HAP-1 (cell line): Measurements from ENCODE around the gene EYS.

Experiments used
- DNase-seq, 2 experiments: peaks; one replicate each; pipeline ENCODE4 v3.0.0-alpha.2; 2016 to 2020; ENCODE audit warnings: low spot score in 2 of 2
- H3K27me3 ChIP-seq: fragments of 250-450 bp; sonication (Bioruptor Pico); 2 replicates; pipeline ENCODE4 v1.5.1; 2020; ENCODE audit warnings: low read depth, mild to moderate bottlenecking, moderate library complexity
- H3K36me3 ChIP-seq: fragments of 250-450 bp; sonication (Bioruptor Pico); replicated peaks from 2 replicates; pipeline ENCODE4 v1.5.1; 2020; ENCODE audit warnings: mild to moderate bottlenecking
- H3K4me1 ChIP-seq: fragments of 250-450 bp; sonication (Bioruptor Pico); 2 replicates; pipeline ENCODE4 v1.5.1; 2020; ENCODE audit warnings: mild to moderate bottlenecking
- H3K4me3 ChIP-seq: fragments of 250-450 bp; sonication (Bioruptor Pico); 2 replicates; pipeline ENCODE4 v1.5.1; 2020; ENCODE audit warnings: mild to moderate bottlenecking, moderate library complexity
- H3K9me3 ChIP-seq: fragments of 250-450 bp; sonication (Bioruptor Pico); 2 replicates; pipeline ENCODE4 v1.5.1; 2020; ENCODE audit warnings: mild to moderate bottlenecking, moderate library complexity
- in situ Hi-C: fragments of 300-500 bp; cut with MboI; formaldehyde crosslinking; loops from 3 replicates; pipeline ENCODE4 v1.14.3; 2020; ENCODE audit warnings: low sequenced_read_pairs, inconsistent platforms, mixed read lengths

Gene EYS

GRCh38 chr6:65117817-65118409, 589.1 kb downstream of the EYS start:
- Histone ChIP-seq H3K27me3 (no peaks in the 10 kb centered on the region), H3K4me1 (no peaks in the 10 kb centered on the region), H3K9me3 (no peaks in the 10 kb centered on the region), H3K4me3 (no peak overlapping the region), H3K36me3 (no peaks in the 10 kb centered on the region)
- in situ Hi-C loops = no loop called here
- DNase-seq = no peak

- in situ Hi-C loops = no loop called here
- Histone ChIP-seq H3K4me3 (no peak overlapping the region), H3K4me1 (no peaks in the 10 kb centered on the region), H3K9me3 (no peaks in the 10 kb centered on the region), H3K27me3 (no peaks in the 10 kb centered on the region), H3K36me3 (no peaks in the 10 kb centered on the region)
- no peak for DNase-seq
Observed at GRCh38 chr6:65116326-65116725, 590.7 kb downstream of the EYS start.

GRCh38 chr6:65113581-65113980, 593.4 kb downstream of the EYS start:
- H3K9me3 ChIP-seq = no peaks in the 10 kb centered on the region
- no peak for DNase-seq
- H3K27me3 ChIP-seq = no peaks in the 10 kb centered on the region
- H3K4me3 ChIP-seq = no peak overlapping the region
- in situ Hi-C loops = no loop called here
- H3K36me3 ChIP-seq = no peaks in the 10 kb centered on the region
- H3K4me1 ChIP-seq = no peaks in the 10 kb centered on the region

- no peaks in the 10 kb centered on the region for H3K9me3 ChIP-seq
- no peaks in the 10 kb centered on the region for H3K36me3 ChIP-seq
- H3K27me3 ChIP-seq = no peaks in the 10 kb centered on the region
- H3K4me3 ChIP-seq = no peak overlapping the region
- DNase-seq = no peak
- in situ Hi-C loops = no loop called here
- no peaks in the 10 kb centered on the region for H3K4me1 ChIP-seq
Observed at GRCh38 chr6:65112435-65112834, 594.6 kb downstream of the EYS start.

- Histone ChIP-seq H3K27me3 (no peaks in the 10 kb centered on the region), H3K9me3 (no peaks in the 10 kb centered on the region), H3K36me3 (no peaks in the 10 kb centered on the region), H3K4me1 (no peaks in the 10 kb centered on the region), H3K4me3 (no peak overlapping the region)
- no peak for DNase-seq
- in situ Hi-C loops = no loop called here
Observed at GRCh38 chr6:65110031-65110430, 597.0 kb downstream of the EYS start.

GRCh38 chr6:65098349-65098748, 608.7 kb downstream of the EYS start:
- in situ Hi-C loops = no loop called here
- no peaks in the 10 kb centered on the region for H3K27me3 ChIP-seq
- H3K4me1 ChIP-seq = no peaks in the 10 kb centered on the region
- no peaks in the 10 kb centered on the region for H3K9me3 ChIP-seq
- no peak overlapping the region for H3K4me3 ChIP-seq
- no peak for DNase-seq
- H3K36me3 ChIP-seq = no peaks in the 10 kb centered on the region

- H3K4me3 ChIP-seq = no peak overlapping the region
- no peaks in the 10 kb centered on the region for H3K36me3 ChIP-seq
- no peaks in the 10 kb centered on the region for H3K4me1 ChIP-seq
- no peaks in the 10 kb centered on the region for H3K27me3 ChIP-seq
- H3K9me3 ChIP-seq = no peaks in the 10 kb centered on the region
- in situ Hi-C loops = no loop called here
- no peak for DNase-seq
Observed at GRCh38 chr6:65091561-65091960, 615.5 kb downstream of the EYS start.

GRCh38 chr6:65088575-65088974, 618.5 kb downstream of the EYS start:
- Histone ChIP-seq H3K9me3 (no peaks in the 10 kb centered on the region), H3K36me3 (no peaks in the 10 kb centered on the region), H3K4me1 (no peaks in the 10 kb centered on the region), H3K27me3 (no peaks in the 10 kb centered on the region), H3K4me3 (no peak overlapping the region)
- in situ Hi-C loops = no loop called here
- no peak for DNase-seq

- no peaks in the 10 kb centered on the region for H3K9me3 ChIP-seq
- no peaks in the 10 kb centered on the region for H3K27me3 ChIP-seq
- no peak for DNase-seq
- H3K36me3 ChIP-seq = no peaks in the 10 kb centered on the region
- H3K4me1 ChIP-seq = no peaks in the 10 kb centered on the region
- in situ Hi-C loops = no loop called here
- H3K4me3 ChIP-seq = no peak overlapping the region
Observed at GRCh38 chr6:65081756-65082155, 625.3 kb downstream of the EYS start.

- Histone ChIP-seq H3K27me3 (no peaks in the 10 kb centered on the region), H3K4me1 (no peaks in the 10 kb centered on the region), H3K36me3 (no peaks in the 10 kb centered on the region), H3K9me3 (no peaks in the 10 kb centered on the region), H3K4me3 (no peak overlapping the region)
- DNase-seq = no peak
- in situ Hi-C loops = no loop called here
Observed at GRCh38 chr6:65075705-65076230, 631.3 kb downstream of the EYS start.

- Histone ChIP-seq H3K4me1 (no peaks in the 10 kb centered on the region), H3K9me3 (no peaks in the 10 kb centered on the region), H3K36me3 (no peaks in the 10 kb centered on the region), H3K27me3 (no peaks in the 10 kb centered on the region), H3K4me3 (no peak overlapping the region)
- no peak for DNase-seq
- in situ Hi-C loops = no loop called here
Observed at GRCh38 chr6:65072500-65072899, 634.5 kb downstream of the EYS start.

GRCh38 chr6:65071480-65071879, 635.5 kb downstream of the EYS start:
- in situ Hi-C loops = no loop called here
- Histone ChIP-seq H3K36me3 (no peaks in the 10 kb centered on the region), H3K27me3 (no peaks in the 10 kb centered on the region), H3K4me1 (no peaks in the 10 kb centered on the region), H3K9me3 (no peaks in the 10 kb centered on the region), H3K4me3 (no peak overlapping the region)
- DNase-seq = no peak

- in situ Hi-C loops = no loop called here
Observed at GRCh38 chr6:65064844-65065243, 642.2 kb downstream of the EYS start.

GRCh38 chr6:65059568-65059967, 647.5 kb downstream of the EYS start:
- Histone ChIP-seq H3K4me1 (no peaks in the 10 kb centered on the region), H3K4me3 (no peak overlapping the region), H3K9me3 (no peaks in the 10 kb centered on the region), H3K36me3 (no peaks in the 10 kb centered on the region), H3K27me3 (no peaks in the 10 kb centered on the region)
- in situ Hi-C loops = no loop called here
- DNase-seq = no peak

More at GRCh38 chr6:65064844-65065243, 642.2 kb downstream of the EYS start:
- DNase-seq = no peak
- H3K4me1 ChIP-seq = no peaks in the 10 kb centered on the region
- no peaks in the 10 kb centered on the region for H3K36me3 ChIP-seq
- H3K4me3 ChIP-seq = no peak overlapping the region
- no peaks in the 10 kb centered on the region for H3K9me3 ChIP-seq
- H3K27me3 ChIP-seq = no peaks in the 10 kb centered on the region

- Histone ChIP-seq H3K9me3 (no peaks in the 10 kb centered on the region), H3K4me3 (no peak overlapping the region), H3K27me3 (no peaks in the 10 kb centered on the region), H3K36me3 (no peaks in the 10 kb centered on the region), H3K4me1 (no peaks in the 10 kb centered on the region)
- DNase-seq = no peak
- in situ Hi-C loops = no loop called here
Observed at GRCh38 chr6:65055545-65055944, 651.5 kb downstream of the EYS start.
